IMR-90 (cell line): ENCODE results near the gene SUPT3H. TPM values are rescaled to one million over a fixed set of nuclear protein-coding genes. Genes with fewer than 3 reads are reported as not detected.

Source experiments
- ATAC-seq: fragments of 200-7000 bp; cut with Tn5 transposase; 2 replicates; pipeline ENCODE4 v1.9.1; 2020; ENCODE audit warnings: low read depth, mild to moderate bottlenecking, moderate library complexity
- BruUV-seq: library from RNA; stranded (reverse); fragments of 400-500 nt; replicated peaks from 2 replicates; lab custom pipeline; 2021; lab: Mats Ljungman, UMichigan
- CTCF ChIA-PET: fragments of 300-600 bp; formaldehyde crosslinking; extraction: SDS; loops from one replicate; lab custom pipeline; 2021; ENCODE audit warnings: antibody characterized with exemption; lab: Yijun Ruan, JAX
- POLR2A ChIA-PET: fragments of 300-600 bp; sonication (Branson Sonifier 250); formaldehyde crosslinking; loops from one replicate; lab custom pipeline; 2022; ENCODE audit warnings: antibody characterized with exemption; ENCODE audit not compliant: unreplicated experiment; lab: Charles Lee
- DNase-seq: peaks from one replicate; pipeline ENCODE4 v3.0.0; 2013
- H2AFZ ChIP-seq: replicated peaks from 2 replicates; pipeline ENCODE3; 2013; ENCODE audit warnings: low read length, mild to moderate bottlenecking; ENCODE audit not compliant: poor library complexity
- H2AK5ac ChIP-seq: 2 replicates; pipeline ENCODE4 v1.6.1; 2013; ENCODE audit warnings: low read depth, low read length, inconsistent platforms
- H2AK9ac ChIP-seq: replicated peaks from 2 replicates; pipeline ENCODE3; 2013; ENCODE audit warnings: mild to moderate bottlenecking, low read depth, low read length, moderate library complexity; ENCODE audit not compliant: poor library complexity
- H2BK120ac ChIP-seq: 2 replicates; pipeline ENCODE4 v1.6.1; 2013; ENCODE audit warnings: low read depth, low read length, inconsistent platforms
- H2BK15ac ChIP-seq: 3 replicates; pipeline ENCODE4 v1.6.1; 2013; ENCODE audit warnings: low read depth, low read length, inconsistent platforms
- H2BK20ac ChIP-seq: 2 replicates; pipeline ENCODE4 v1.6.1; 2013; ENCODE audit warnings: low read depth, mild to moderate bottlenecking, inconsistent platforms, low read length, moderate library complexity
- H2BK5ac ChIP-seq: 2 replicates; pipeline ENCODE4 v1.6.1; 2013; ENCODE audit warnings: mild to moderate bottlenecking, low read depth, low read length, inconsistent platforms; ENCODE audit not compliant: poor library complexity, severe bottlenecking
- H3K14ac ChIP-seq: replicated peaks from 2 replicates; pipeline ENCODE4 v1.6.1; 2013; ENCODE audit warnings: low read depth, low read length, inconsistent platforms
- H3K18ac ChIP-seq: 2 replicates; pipeline ENCODE4 v1.6.1; 2013; ENCODE audit warnings: low read depth, low read length, control low read depth
- H3K23ac ChIP-seq: 2 replicates; pipeline ENCODE4 v1.6.1; 2013; ENCODE audit warnings: low read depth, low read length, inconsistent platforms
- H3K27ac ChIP-seq: 2 replicates; pipeline ENCODE4 v1.5.1; 2013; ENCODE audit warnings: mild to moderate bottlenecking, control low read depth, low read length; ENCODE audit not compliant: insufficient read depth
- H3K27me3 ChIP-seq: 2 replicates; pipeline ENCODE4 v1.6.1; 2013; ENCODE audit warnings: low read length; ENCODE audit not compliant: control insufficient read depth, insufficient read depth
- H3K36me3 ChIP-seq: 2 replicates; pipeline ENCODE4 v1.6.1; 2013; ENCODE audit warnings: low read length, mixed read lengths; ENCODE audit not compliant: control insufficient read depth, insufficient read depth
- H3K4ac ChIP-seq: 2 replicates; pipeline ENCODE4 v1.6.1; 2013; ENCODE audit warnings: low read depth, low read length, inconsistent platforms
- H3K4me1 ChIP-seq: 2 replicates; pipeline ENCODE4 v1.6.1; 2013; ENCODE audit warnings: low read length, mixed read lengths; ENCODE audit not compliant: control insufficient read depth, insufficient read depth
- H3K4me2 ChIP-seq: 2 replicates; pipeline ENCODE4 v1.6.1; 2013; ENCODE audit warnings: low read depth, mild to moderate bottlenecking, control low read depth, low read length, moderate library complexity
- H3K4me3 ChIP-seq: 2 replicates; pipeline ENCODE4 v1.5.1; 2013; ENCODE audit warnings: low read depth, mild to moderate bottlenecking, control low read depth, low read length, moderate library complexity; ENCODE audit not compliant: insufficient read depth
- H3K56ac ChIP-seq: 2 replicates; pipeline ENCODE4 v1.6.1; 2013; ENCODE audit warnings: low read length, inconsistent platforms; ENCODE audit not compliant: insufficient read depth; ENCODE audit errors: extremely low read depth
- H3K79me1 ChIP-seq, 2 experiments: 2 replicates each; pipeline ENCODE4 v1.6.1; 2013; ENCODE audit warnings: low read length in 2 of 2, inconsistent platforms in 1 of 2, low read depth in 1 of 2
- H3K9ac ChIP-seq: 2 replicates; pipeline ENCODE4 v1.6.1; 2013; ENCODE audit warnings: low read depth, low read length, control low read depth
- H3K9me1 ChIP-seq: 2 replicates; pipeline ENCODE4 v1.6.1; 2013; ENCODE audit warnings: low read length, inconsistent platforms; ENCODE audit not compliant: insufficient read depth
- H3K9me3 ChIP-seq: 2 replicates; pipeline ENCODE4 v1.6.1; 2013; ENCODE audit warnings: low read length; ENCODE audit not compliant: control insufficient read depth, insufficient read depth
- H4K20me1 ChIP-seq: 2 replicates; pipeline ENCODE4 v1.6.1; 2013; ENCODE audit warnings: low read length, inconsistent platforms; ENCODE audit not compliant: insufficient read depth
- H4K5ac ChIP-seq: 2 replicates; pipeline ENCODE4 v1.6.1; 2013; ENCODE audit warnings: mild to moderate bottlenecking, low read depth, low read length, control low read depth
- H4K8ac ChIP-seq, 2 experiments: 2 replicates each; pipeline ENCODE4 v1.6.1; 2013; ENCODE audit warnings: low read depth in 2 of 2, low read length in 2 of 2, control low read depth in 1 of 2, inconsistent platforms in 1 of 2
- H4K91ac ChIP-seq: 2 replicates; pipeline ENCODE4 v1.6.1; 2013; ENCODE audit warnings: low read depth, low read length, inconsistent platforms; ENCODE audit not compliant: insufficient read depth
- CEBPB ChIP-seq: IDR thresholded peaks from 2 replicates; pipeline ENCODE4 v1.6.1; 2012; ENCODE audit warnings: low read depth, low read length, improper control_type of control experiment
- CHD1 ChIP-seq: IDR thresholded peaks from 2 replicates; pipeline ENCODE4 v1.6.1; 2012; ENCODE audit warnings: low read depth, low read length, improper control_type of control experiment
- CTCF ChIP-seq: conservative IDR thresholded peaks from 2 replicates; pipeline ENCODE4 v1.5.1; 2012; ENCODE audit warnings: mild to moderate bottlenecking, low read depth, low read length, improper control_type of control experiment
- FOS ChIP-seq: fragments of 150-350 bp; IDR thresholded peaks from 2 replicates; pipeline ENCODE4 v1.6.1; 2016; ENCODE audit warnings: low read depth, low read length
- MAFK ChIP-seq: IDR thresholded peaks from 2 replicates; pipeline ENCODE4 v1.6.1; 2012; ENCODE audit warnings: low read depth, low read length, improper control_type of control experiment
- MXI1 ChIP-seq: IDR thresholded peaks from 2 replicates; pipeline ENCODE4 v1.6.1; 2012; ENCODE audit warnings: low read depth, mild to moderate bottlenecking, low read length, moderate library complexity, borderline replicate concordance
- NFE2L2 ChIP-seq: fragments of 150-350 bp; IDR thresholded peaks from 2 replicates; pipeline ENCODE4 v1.6.1; 2016; ENCODE audit warnings: low read depth, mild to moderate bottlenecking, low read length
- SMC3 ChIP-seq: fragments of 150-350 bp; IDR thresholded peaks from 2 replicates; pipeline ENCODE4 v1.6.1; 2016; ENCODE audit warnings: low read depth, mild to moderate bottlenecking, antibody characterized with exemption, low read length, moderate library complexity
- WGBS, 2 experiments: methylation state at CpG; one replicate each; pipeline versions ENCODE4 v1.1.5 to v1.1.7; 2013; ENCODE audit warnings: missing lambda C conversion rate in 2 of 2; ENCODE audit not compliant: insufficient read length in 1 of 2; ENCODE audit errors: extremely low coverage in 2 of 2; 5-methylcytosine and 5-hydroxymethylcytosine counted together
- dilution Hi-C: fragments of 300-500 bp; cut with HindIII; formaldehyde crosslinking; loops from one replicate; pipeline ENCODE4 v1.14.3; 2018; ENCODE audit warnings: low sequenced_read_pairs; ENCODE audit not compliant: unreplicated experiment
- in situ Hi-C: fragments of 300-500 bp; cut with MboI; formaldehyde crosslinking; loops from 3 replicates; pipeline ENCODE4 v1.14.3; 2019; ENCODE audit warnings: low sequenced_read_pairs, inconsistent platforms, mixed read lengths
- intact Hi-C: fragments of 100-400 bp; cut with micrococcal nuclease; formaldehyde crosslinking; loops from 2 replicates; pipeline ENCODE4 v1.10.0; 2022
- polyA plus RNA-seq, 3 experiments: library from polyadenylated mRNA; depleted of rRNA; stranded (reverse); fragments of >200 nt; gene quantifications; 2 replicates each; pipeline ENCODE4 v1.2.3, GENCODE V29; 2012; ENCODE audit warnings: low replicate concordance in 1 of 3
- total RNA-seq: library from RNA; depleted of rRNA; stranded (reverse); fragments of >200 nt; gene quantifications from 2 replicates; pipeline ENCODE4 v1.2.3, GENCODE V29; 2012

SUPT3H gene
- total and polyA plus RNA-seq, 2 of the 4 experiments (the other 2 are of a cell fraction), result 4.5 to 5.0 TPM

GRCh38 chr6:44918671-44919296 lies 458.9 kb downstream of the SUPT3H start:
- no peak for DNase-seq
- CTCF ChIA-PET, result no interaction called here
- H3K14ac ChIP-seq, result no peak overlapping the region

More at GRCh38 chr6:44918671-44919296, 458.9 kb downstream of the SUPT3H start:
- POLR2A ChIA-PET, result no interaction called here
- Histone ChIP-seq H3K9me3 (no peaks in the 10 kb centered on the region), H2AK5ac (no peak overlapping the region), H2BK120ac (no peak overlapping the region), H3K4ac (no peak overlapping the region), H3K4me2 (no peak overlapping the region), H3K36me3 (no peaks in the 10 kb centered on the region), H4K20me1 (no peaks in the 10 kb centered on the region), H2BK20ac (no peak overlapping the region), H2BK5ac (no peak overlapping the region), H4K8ac (no peak overlapping the region), H3K9me1 (no peaks in the 10 kb centered on the region), H3K56ac (no peak overlapping the region), H3K27ac (no peak overlapping the region), H3K4me1 (no peaks in the 10 kb centered on the region), H3K4me3 (no peak overlapping the region), H2BK15ac (no peak overlapping the region), H3K79me1 (no peaks in the 10 kb centered on the region), H2AFZ (no peak overlapping the region), H4K5ac (no peak overlapping the region), H3K27me3 (no peaks in the 10 kb centered on the region), H3K23ac (no peak overlapping the region), H3K18ac (no peak overlapping the region), H3K9ac (no peak overlapping the region), H4K91ac (no peak overlapping the region), H2AK9ac (no peak overlapping the region)
- no peak for ATAC-seq
- TF ChIP-seq NFE2L2 (no peak), MXI1 (no peak), MAFK (peak; percentile 97), CEBPB (no peak), FOS (no peak), SMC3 (no peak), CTCF (no peak), CHD1 (no peak)
- in situ Hi-C loops (no loop called here), intact Hi-C loops (no loop called here), dilution Hi-C loops (no loop called here)
- BruUV-seq, result no TSS peak
- WGBS, 2 experiments, result no CpG with 5 or more reads among the region's 6 CpGs
